GM19351 (cell line): ENCODE data around the gene FPR3.
"Not testable (repeated sequence)": the region's sequence is repeated elsewhere in the genome, so short reads cannot be mapped to it uniquely, and the experiment has no call there.

ENCODE experiments used
- ATAC-seq: cut with Tn5 transposase; IDR thresholded peaks from one replicate; pipeline ENCODE4 v1.9.1; 2021; ENCODE audit warnings: mild to moderate bottlenecking, moderate library complexity; ENCODE audit not compliant: unreplicated experiment

Gene FPR3

GRCh38 chr19:51783372-51783771 lies 11.6 kb upstream of the FPR3 start:
- no peak for ATAC-seq

- ATAC-seq, result no peak
Measured at GRCh38 chr19:51784109-51784785, 10.7 kb upstream of the FPR3 start.

GRCh38 chr19:51784922-51785690 lies 9.9 kb upstream of the FPR3 start:
- no peak for ATAC-seq

GRCh38 chr19:51786646-51787494 lies 8.1 kb upstream of the FPR3 start:
- ATAC-seq, result no peak

GRCh38 chr19:51788029-51788428 lies 6.9 kb upstream of the FPR3 start:
- ATAC-seq, result no peak

- no peak for ATAC-seq
Measured at GRCh38 chr19:51789061-51789795, 5.7 kb upstream of the FPR3 start.

- no peak for ATAC-seq
Measured at GRCh38 chr19:51792932-51793331, 2.0 kb upstream of the FPR3 start.

GRCh38 chr19:51793994-51794393 lies 963 bp upstream of the FPR3 start:
- ATAC-seq, result no peak

- no peak for ATAC-seq
Measured at GRCh38 chr19:51796195-51796679, 1.3 kb downstream of the FPR3 start.

GRCh38 chr19:51797480-51797879 lies 2.5 kb downstream of the FPR3 start:
- no peak for ATAC-seq

- no peak for ATAC-seq
Measured at GRCh38 chr19:51798062-51798461, 3.1 kb downstream of the FPR3 start.

GRCh38 chr19:51799034-51799773 lies 4.2 kb downstream of the FPR3 start:
- no peak for ATAC-seq

GRCh38 chr19:51799774-51800472 lies 5.0 kb downstream of the FPR3 start:
- ATAC-seq, result no peak

- no peak for ATAC-seq
Measured at GRCh38 chr19:51800473-51801244, 5.7 kb downstream of the FPR3 start.

- ATAC-seq, result no peak
Measured at GRCh38 chr19:51802775-51803174, 7.8 kb downstream of the FPR3 start.

- ATAC-seq, result no peak
Measured at GRCh38 chr19:51803519-51803918, 8.6 kb downstream of the FPR3 start.

GRCh38 chr19:51803967-51804366 lies 9.0 kb downstream of the FPR3 start:
- ATAC-seq, result no peak

- ATAC-seq, result not testable (repeated sequence)
Measured at GRCh38 chr19:51804789-51805188, 9.8 kb downstream of the FPR3 start.

GRCh38 chr19:51805396-51805795 lies 10.4 kb downstream of the FPR3 start:
- not testable (repeated sequence) for ATAC-seq
